Right lobe of liver (tissue), 4 donors: Measurements from ENCODE around the gene SPDYE2.
"Not testable (repeated sequence)": the region's sequence is repeated elsewhere in the genome, so short reads cannot be mapped to it uniquely, and the experiment has no call there.

ENCODE experiments used
- POLR2A ChIP-seq: fragments of 450-650 bp; IDR thresholded peaks from one replicate; pipeline ENCODE4 v1.6.1; 2017; ENCODE audit warnings: antibody characterized with exemption, mild to moderate bottlenecking
- TF ChIP-seq, protein P1 (sequence below), 4 donors: fragments of 200-600 bp in 3 of 4; fragments of 450-650 bp in 1 of 4; IDR thresholded peaks; one replicate each; pipeline versions ENCODE4 v1.5.1 to v1.8.0; 2016 to 2022; ENCODE audit warnings: antibody characterized with exemption in 4 of 4, mild to moderate bottlenecking in 2 of 4
- donor health status: DM: no; HTN: no; CAD: no.
- donor health status: DM: no; HTN: no; CAD: no.
- donor health status: DM: no; HTN: yes; CAD: no.

- TF ChIP-seq, protein P1, sequence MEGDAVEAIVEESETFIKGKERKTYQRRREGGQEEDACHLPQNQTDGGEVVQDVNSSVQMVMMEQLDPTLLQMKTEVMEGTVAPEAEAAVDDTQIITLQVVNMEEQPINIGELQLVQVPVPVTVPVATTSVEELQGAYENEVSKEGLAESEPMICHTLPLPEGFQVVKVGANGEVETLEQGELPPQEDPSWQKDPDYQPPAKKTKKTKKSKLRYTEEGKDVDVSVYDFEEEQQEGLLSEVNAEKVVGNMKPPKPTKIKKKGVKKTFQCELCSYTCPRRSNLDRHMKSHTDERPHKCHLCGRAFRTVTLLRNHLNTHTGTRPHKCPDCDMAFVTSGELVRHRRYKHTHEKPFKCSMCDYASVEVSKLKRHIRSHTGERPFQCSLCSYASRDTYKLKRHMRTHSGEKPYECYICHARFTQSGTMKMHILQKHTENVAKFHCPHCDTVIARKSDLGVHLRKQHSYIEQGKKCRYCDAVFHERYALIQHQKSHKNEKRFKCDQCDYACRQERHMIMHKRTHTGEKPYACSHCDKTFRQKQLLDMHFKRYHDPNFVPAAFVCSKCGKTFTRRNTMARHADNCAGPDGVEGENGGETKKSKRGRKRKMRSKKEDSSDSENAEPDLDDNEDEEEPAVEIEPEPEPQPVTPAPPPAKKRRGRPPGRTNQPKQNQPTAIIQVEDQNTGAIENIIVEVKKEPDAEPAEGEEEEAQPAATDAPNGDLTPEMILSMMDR (IDR thresholded peaks at IDR 0.05) = not testable (repeated sequence)
- TF ChIP-seq POLR2A = not testable (repeated sequence)
Observed at GRCh38 chr7:102583495-102583894, 32.5 kb downstream of the SPDYE2 start.
